Heart left ventricle (tissue), 13 donors: ENCODE data around the gene NFKBIB.

ENCODE experiments used
- POLR2A ChIP-seq, 2 donors: fragments of 450-650 bp; IDR thresholded peaks; one replicate each; pipeline ENCODE4 v1.6.1; 2017; ENCODE audit warnings: antibody characterized with exemption in 2 of 2, mild to moderate bottlenecking in 2 of 2, moderate library complexity in 2 of 2
- TF ChIP-seq, protein P1 (sequence below), 12 donors: fragments of 200-600 bp; sonication (generic) in 4 of 12; IDR thresholded peaks; one replicate each; pipeline versions ENCODE4 v1.5.0 to v1.8.0; 2018 to 2022; ENCODE audit warnings: antibody characterized with exemption in 12 of 12, mild to moderate bottlenecking in 5 of 12
- donor health status: ischemic (EF 13 %, LVEDD 7.1; RV severe dilation, severe dysfunction).
- donor health status: DM: no; HTN: yes; CAD: no.
- donor health status: DM: no; HTN: no; CAD: no.
- donor health status: ischemic (EF 25% LVEDD 6.9; RV normal size, moderate dysfunction).
- donor health status: ischemic (EF 25% LVEDD 5.7; RV mildly dilated, moderate dysfunction).
- donor health status: ischemic (EF 35%, LVEDD 5.7; RV mildly dilated, moderate dysfunction).
- donor health status: nonischemic (EF 11% LVEDD 7.7; RV severe dilation, severe dysfunction).
- donor health status: DM: yes; HTN: yes; CAD: no.
- donor health status: PGD.
- donor health status: ischemic (EF 29% LVEDD 5.4; RV normal size, mild dysfunction).
- donor health status: nonischemic (EF 23%, LVEDD 6.1; RV moderate dilation, normal function).

DNA sequence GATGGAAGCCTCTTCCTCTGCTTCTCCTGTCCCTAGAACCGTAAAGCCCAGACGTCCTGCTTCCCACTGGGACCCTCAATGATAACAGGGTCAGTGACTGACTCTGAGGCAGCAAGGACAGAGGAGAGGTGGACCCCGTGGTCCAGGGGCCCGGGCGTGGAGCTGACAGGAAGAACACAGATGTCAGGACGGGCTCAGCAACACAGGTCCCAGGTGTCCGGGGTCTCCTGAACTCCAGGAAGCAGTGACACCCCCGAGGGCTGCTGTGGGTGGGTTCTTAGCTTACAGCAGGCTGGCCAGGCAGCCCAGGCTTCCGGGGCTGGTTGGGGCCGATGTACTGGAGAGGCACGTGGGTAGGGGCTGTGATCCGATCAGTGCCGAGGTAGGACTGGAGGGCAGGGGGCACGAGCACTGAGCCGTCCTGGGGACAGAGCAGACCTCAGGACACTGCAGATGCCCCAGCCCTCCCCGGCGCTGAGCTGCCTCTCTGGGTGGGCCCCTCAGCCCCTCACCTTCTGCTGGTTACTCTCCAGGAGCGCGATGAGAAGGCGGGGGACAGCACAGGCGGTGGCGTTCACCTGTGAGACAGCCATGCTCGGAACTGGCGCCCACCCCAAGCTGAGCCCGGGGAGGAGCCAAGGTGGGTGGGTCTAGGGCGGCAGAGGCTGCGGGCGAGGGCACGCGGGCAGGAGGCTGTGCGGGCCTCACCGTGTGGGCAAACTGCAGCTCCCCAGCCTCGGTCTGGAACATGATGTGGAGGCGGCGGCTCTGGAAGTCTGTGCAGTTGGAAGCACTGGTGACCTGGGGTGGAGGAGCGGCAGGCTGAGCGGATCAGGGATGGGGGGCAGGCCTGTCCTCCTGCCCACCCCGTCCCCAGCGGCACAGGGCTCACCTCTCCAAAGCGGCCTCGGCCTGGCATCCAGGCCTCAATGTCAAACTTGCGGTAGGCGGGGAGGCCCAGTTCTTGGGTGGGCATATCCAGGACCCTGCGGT lies 15.9 kb downstream of the NFKBIB start:
- TF ChIP-seq, protein P1, sequence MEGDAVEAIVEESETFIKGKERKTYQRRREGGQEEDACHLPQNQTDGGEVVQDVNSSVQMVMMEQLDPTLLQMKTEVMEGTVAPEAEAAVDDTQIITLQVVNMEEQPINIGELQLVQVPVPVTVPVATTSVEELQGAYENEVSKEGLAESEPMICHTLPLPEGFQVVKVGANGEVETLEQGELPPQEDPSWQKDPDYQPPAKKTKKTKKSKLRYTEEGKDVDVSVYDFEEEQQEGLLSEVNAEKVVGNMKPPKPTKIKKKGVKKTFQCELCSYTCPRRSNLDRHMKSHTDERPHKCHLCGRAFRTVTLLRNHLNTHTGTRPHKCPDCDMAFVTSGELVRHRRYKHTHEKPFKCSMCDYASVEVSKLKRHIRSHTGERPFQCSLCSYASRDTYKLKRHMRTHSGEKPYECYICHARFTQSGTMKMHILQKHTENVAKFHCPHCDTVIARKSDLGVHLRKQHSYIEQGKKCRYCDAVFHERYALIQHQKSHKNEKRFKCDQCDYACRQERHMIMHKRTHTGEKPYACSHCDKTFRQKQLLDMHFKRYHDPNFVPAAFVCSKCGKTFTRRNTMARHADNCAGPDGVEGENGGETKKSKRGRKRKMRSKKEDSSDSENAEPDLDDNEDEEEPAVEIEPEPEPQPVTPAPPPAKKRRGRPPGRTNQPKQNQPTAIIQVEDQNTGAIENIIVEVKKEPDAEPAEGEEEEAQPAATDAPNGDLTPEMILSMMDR (IDR thresholded peaks at IDR 0.05), result no peak
- TF ChIP-seq POLR2A (IDR thresholded peaks at IDR 0.05), result no peak
